Mucosa of gallbladder (tissue), 1 donor: ENCODE measurements around the gene CHST8. TPM values are rescaled to one million over a fixed set of nuclear protein-coding genes. Genes with fewer than 3 reads are reported as not detected.
A peak's percentile ranks its signal among the peaks of the same experiment; 100 is the strongest.
"Not testable (repeated sequence)": the region's sequence is repeated elsewhere in the genome, so short reads cannot be mapped to it uniquely, and the experiment has no call there.

ENCODE experiments used
- DNase-seq: peaks from one replicate; pipeline ENCODE4 v3.0.0-alpha.2; 2020; ENCODE audit warnings: low spot score
- total RNA-seq: library from RNA; stranded (reverse); gene quantifications from one replicate; pipeline ENCODE4 v1.2.1, GENCODE V29; 2021
- donor health status: DM: no; HTN: no; CAD: no.

The CHST8 gene
- total RNA-seq, 1 donor from 2014 or later = 9.9 TPM

DNA sequence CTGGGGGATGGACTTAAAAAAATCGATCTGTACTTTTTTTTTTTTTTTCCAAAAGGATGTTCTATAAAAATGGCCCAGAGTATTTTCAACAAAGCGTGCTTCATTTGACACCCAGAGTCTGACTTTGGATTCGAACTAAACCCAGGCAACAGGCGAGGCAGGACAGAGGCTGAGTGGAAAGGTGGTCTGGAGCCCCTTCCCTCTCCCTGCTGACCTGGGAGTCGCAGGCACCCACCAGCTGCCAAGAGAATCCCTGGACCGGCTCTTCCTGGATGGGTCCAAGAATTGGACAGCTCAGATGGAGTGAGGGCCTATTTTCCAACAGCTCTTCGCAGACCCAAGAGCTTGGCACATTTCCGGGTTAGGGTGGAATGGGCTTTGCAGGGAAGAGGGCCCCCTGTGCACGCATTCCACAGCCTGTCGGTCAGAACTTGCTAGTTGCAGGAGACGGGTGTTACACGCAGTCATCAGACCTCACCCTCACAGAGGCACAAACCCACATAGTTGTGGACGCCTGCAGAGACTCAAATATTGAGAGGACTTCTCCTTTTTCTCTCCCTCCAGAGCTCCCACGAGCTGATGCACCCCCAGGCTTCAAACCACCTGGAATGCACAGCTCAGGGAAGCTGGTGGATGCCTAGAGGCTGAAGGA is 190.1 kb downstream of the CHST8 start:
- DNase-seq = no peak

DNA sequence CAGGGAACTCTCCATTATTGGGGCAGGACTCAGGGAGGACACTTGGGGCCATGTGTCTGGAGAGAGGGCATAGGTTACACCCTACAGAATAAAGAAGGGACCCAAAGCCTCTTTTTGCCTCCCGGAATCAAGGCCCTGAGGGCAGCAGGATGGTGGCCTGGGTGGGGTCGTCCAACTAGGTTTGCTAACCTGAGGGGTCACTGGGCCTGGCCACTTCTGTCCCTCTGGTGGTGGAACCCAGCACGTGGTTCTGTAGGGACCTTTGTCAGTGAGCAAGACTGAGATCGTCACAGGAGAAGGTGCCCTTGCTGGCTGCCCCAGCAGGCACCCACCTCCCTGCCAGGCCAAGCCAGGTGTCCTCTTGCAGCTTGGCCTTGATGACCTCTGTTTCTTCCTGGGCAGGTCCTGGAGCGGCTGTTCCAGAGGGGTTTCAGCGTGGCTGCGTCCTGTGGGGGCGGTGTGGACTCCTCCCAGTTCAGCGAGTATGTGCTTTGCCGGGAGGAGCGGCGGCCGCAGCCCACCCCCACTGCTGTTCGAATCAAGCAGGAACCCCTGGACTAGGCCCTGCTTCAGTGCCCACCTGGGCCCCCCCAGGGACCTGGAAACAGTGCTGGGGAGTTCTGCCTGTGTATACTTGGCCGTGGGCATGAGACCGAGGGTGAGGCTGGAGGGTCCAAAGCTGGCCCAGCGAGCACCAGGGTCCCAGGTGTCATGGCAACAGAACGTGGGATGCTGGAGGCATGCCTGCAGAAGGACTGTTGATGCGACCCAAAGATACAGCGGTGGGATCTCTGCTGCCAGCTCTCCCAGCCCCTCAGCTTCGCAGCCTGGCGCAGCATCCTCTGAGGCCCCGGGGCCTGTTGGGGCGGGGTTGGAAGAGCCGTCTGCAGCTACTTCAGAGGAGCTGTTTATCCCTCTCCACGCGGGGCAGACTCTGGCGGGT is 190.9 kb downstream of the CHST8 start:
- no peak for DNase-seq

DNA sequence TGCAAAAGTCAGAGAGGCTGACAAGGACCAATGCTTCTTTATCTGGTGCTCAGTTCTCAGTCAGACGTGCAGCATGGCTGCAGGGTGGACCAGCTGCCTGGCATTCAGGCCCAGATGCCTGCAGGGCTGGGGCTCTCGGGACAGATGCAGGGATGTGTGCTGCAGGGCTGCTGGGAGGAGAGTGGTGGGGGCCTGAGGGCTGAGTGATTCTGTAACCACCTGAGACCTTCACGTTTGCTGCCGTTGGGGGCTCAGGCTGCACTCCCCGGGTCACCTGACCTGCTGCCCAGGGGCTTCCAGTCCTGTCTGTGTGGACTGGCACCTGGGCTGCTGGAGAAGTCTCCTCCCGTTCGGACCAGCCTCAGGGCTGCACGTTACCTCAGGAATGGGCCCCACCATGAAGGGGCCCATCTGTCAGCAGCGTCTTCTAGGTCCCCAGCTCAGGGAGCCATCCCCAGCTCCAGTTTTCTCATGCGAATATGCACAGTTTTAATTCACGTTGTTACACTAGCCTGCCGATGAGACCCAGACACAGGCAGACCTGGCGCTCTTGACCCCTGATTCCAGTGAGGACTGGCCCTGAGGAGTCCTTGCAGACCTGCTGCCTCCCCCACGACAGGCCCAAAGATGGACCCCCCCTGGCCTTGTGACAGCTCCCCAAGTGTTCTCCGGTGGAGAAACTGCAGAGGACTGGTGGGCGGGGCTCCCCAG is 191.8 kb downstream of the CHST8 start:
- DNase-seq = no peak

DNA sequence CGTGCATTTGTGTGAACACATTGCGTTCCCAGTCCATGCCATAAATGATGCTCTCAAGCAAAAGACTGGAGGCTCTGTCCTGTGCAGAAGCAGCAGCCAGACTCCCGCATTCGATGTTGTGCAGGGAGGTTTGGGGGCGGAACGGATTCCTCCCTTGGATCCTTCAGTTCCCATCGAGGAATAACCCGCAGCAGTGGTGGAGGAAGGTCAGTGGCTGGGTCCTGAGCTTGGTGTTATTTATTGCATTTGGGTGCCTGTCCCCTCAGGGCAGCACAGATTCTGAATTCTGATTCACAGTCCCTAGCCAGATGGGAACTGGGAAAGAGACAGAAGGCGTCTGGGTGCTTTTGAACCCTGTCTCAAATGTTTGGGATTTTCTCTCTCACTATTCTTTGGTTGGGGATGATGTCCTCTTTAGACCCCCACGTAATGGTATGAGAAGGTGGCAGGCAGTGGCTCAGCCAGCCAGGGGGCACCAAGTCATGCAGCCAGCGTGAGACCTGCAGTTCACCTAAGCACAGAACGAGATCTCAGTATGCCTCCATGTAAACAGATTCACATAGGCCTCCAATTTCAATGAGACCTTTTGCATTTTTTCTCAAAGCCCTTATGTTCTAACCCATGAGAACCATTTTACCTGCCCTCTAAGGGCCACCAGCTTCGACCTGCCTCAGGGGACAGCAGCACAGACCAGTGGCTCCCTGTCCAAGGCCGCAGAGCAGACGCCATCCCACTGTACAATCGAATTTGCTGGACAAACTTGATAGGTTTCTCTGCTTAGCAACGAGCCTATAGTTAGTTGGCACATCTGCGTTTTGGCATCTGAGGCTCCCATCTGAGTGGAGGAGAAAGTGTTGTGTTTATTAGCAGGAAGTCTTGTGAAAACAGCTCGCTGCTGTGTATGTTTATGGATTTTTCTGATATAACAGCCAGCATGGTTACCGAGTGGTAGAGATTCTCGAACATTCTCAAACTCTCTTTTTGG is 192.7 kb downstream of the CHST8 start:
- DNase-seq = no peak

DNA sequence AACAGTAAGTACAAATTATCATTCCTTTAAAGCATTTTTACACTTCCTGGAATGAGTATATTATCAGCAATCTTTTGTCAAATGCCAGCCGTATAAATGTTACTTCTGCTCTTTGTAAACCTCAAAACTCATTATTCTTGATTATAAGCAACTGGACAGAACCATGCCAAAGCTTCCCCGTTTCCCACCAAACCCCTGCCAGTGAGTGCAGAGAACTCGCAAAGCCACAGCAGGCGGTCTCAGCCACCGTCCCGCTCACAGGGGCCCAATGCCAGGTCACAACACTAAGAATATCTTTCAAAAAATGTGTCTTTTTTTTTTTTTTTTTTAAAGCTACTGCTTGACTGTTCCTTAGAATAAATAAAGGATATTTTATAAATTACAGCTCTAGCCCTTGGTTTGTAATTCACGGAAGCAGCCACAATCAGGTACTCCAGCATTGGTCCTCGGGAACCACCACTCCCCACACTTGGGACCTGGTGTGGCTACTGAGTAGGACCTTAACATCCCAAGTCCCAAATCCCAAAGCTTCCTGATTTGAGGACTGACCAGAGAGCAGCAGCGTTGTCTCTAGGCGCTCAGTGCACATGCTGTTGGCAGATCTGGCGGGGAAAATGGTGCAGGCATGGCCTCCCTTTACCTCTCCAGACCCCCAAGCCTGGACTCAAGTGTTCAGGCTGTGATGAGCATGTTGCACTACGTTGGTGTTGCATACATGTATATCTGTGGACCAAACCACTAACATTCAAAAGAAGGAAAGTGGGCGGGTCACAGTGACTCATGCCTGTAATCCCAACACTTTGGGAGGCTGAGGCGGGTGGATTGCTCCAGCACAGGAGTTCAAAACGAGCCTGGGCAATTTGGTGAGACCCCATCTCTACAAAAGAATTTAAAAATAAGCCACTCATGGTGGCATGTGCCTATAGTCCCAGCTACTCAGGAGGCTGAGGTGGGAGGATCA is 193.9 kb downstream of the CHST8 start:
- DNase-seq = no peak

DNA sequence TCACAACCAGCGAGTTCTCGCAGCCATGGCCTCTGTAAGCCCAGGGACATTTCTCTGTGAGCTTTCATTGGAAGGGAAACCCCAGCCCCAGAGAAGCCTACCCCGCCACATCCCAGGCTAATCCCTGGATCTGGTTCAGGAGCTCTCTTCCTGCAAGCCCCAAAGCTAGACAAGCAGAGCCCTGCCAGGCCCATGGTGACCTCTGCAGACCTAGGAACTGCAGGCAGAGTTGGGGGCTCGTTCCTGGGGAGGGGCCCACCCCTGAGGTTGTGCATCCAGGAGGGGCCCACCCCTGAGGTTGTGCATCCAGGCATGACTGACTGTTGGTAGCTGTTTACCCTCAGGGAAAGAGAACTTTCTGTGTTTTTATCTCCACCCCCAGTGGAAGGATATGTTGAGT is 196.7 kb downstream of the CHST8 start:
- DNase-seq = no peak

DNA sequence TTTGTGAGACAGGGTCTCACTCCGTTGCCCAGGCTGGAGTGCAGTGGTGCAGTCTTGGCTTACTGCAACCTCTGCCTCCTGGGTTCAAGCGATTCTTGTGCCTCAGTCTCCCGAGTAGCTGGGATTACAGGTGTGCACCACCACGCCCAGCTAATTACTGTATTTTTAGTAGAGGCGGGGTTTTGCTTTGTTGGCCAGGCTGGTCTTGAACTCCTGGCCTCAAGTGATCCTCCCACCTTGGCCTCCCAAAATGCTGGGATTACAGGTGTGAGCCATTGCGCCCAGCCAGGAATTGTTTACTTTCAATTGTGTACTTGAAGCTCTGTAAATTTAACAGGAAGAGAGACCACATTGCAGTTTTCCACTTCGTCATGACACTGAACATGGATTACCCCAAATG is 197.3 kb downstream of the CHST8 start:
- not testable (repeated sequence) for DNase-seq

DNA sequence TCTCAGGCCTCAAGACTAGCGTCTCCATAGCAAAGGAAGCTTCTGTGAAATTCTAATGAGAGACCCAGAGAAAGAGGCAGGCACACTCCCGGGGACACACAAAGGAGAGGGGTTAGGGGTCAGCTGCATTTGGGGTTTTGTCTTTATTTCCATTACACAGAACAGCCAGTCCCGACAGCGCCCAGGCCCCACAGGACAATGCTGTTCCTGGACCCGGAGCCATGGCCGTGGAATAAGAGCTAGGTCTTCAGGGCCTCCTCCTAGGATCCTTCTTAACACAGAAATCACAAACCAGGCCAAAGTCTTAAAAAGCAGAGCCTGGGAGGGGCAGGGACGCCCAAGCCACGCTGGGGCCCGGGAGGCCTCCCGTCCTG is 197.7 kb downstream of the CHST8 start:
- no peak for DNase-seq

DNA sequence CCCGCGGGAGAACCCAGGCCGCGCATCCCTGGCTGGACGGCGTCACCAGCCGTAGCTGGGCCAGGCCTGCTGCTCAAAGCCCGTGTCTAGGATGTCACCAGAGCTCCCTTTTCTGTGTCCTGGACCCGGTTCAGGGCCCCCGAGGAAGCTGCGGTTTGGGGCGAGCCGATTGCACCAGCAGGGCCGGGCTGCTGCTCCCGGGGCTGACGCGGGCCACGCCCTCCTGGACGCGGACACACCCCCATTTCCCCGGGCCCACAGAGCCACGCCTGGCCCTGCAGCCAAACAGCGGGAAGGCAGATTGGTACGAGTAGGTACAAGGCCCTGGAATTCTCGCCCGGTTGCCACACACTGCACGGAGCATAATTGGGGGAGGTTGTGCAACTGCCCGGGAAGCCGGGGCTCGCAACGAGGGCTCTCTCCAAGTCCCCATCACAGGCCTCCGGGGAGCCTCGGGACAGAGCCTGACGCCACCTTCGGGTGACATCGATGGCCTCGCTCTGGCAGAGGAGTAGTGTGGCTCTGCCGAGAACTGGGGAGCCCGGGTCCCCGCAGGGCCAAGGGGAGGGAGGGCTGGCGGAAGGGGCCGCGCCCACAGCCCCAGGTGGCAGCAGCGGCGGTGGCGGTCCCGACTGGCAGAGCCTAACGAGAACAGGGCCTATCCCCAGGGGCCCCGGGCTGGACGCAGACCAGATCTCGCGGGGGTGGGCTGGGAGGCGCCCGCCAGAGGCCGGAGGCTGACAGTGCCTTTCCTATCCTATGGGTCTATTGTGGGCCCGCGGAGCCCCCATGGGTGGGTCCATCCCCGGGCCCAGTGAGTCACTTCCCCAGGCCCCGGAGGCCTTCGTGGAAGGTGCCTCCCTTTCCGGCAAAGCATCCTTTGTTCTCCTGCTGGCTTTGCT is 198.4 kb downstream of the CHST8 start:
- DNase-seq = peak; percentile 63

DNA sequence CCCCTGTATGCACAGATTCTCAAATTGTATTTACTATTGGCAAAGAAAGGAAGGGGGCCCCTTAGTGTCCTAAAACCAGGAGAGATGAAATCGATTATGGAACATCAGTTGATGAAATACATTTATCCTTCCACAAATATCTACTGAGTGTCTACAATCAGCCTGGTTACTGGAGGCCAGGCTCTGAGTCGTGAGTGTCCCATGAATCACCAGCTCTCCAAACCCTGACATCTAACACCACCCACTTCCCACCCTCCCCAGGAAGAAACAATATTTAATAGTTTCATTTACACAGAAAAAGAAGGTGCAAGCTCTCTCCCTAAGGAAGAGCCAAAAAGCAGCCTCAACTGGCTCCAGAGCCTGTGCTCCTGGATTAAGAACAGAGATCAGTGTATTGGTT is 200.1 kb downstream of the CHST8 start:
- no peak for DNase-seq

Other genes starting within 250 kb of the CHST8 start
- gene CEBPG, start 248.2 kb upstream of the CHST8 start, total RNA-seq = 18.0 TPM
- 90.3 TPM for gene PEPD, start 100.2 kb upstream of the CHST8 start, total RNA-seq
- gene KCTD15, start 174.9 kb downstream of the CHST8 start, total RNA-seq = 28.0 TPM